Keratinocyte (primary cell): ENCODE data around the gene TMEM150B. TPM values are rescaled to one million over a fixed set of nuclear protein-coding genes. Genes with fewer than 3 reads are reported as not detected.

ENCODE experiments used
- DNase-seq: peaks from one replicate; pipeline ENCODE4 v3.0.0-alpha.2; 2011; ENCODE audit warnings: low read depth, missing footprints, low spot score
- FAIRE-seq: peaks from 2 replicates; lab custom pipeline; 2011; peaks lifted over from hg19 to GRCh38; lab: Jason Lieb, UNC
- H2AFZ ChIP-seq: 2 replicates; pipeline ENCODE4 v1.6.0; 2012; ENCODE audit warnings: low read length, control low read depth, inconsistent platforms; ENCODE audit not compliant: control insufficient read depth
- H3K27ac ChIP-seq: 2 replicates; pipeline ENCODE4 v1.5.1; 2011; ENCODE audit warnings: low read length; ENCODE audit not compliant: control insufficient read depth, insufficient read depth
- H3K27me3 ChIP-seq: 3 replicates; pipeline ENCODE4 v1.6.0; 2011; ENCODE audit warnings: low read length; ENCODE audit not compliant: control insufficient read depth, insufficient read depth; ENCODE audit errors: extremely low read depth
- H3K36me3 ChIP-seq, 2 experiments: 2 replicates in 1 of 2; 3 replicates in 1 of 2; pipeline ENCODE4 v1.5.1; 2011; ENCODE audit warnings: low read length in 2 of 2, mild to moderate bottlenecking in 1 of 2; ENCODE audit not compliant: control insufficient read depth in 2 of 2, insufficient read depth in 2 of 2; ENCODE audit errors: extremely low read depth in 1 of 2
- H3K4me1 ChIP-seq: 3 replicates; pipeline ENCODE4 v1.5.1; 2011; ENCODE audit warnings: low read length; ENCODE audit not compliant: control insufficient read depth, insufficient read depth; ENCODE audit errors: extremely low read depth
- H3K4me2 ChIP-seq: 3 replicates; pipeline ENCODE4 v1.6.0; 2011; ENCODE audit warnings: low read depth, low read length; ENCODE audit not compliant: control insufficient read depth, insufficient read depth; ENCODE audit errors: extremely low read depth
- H3K4me3 ChIP-seq, 3 experiments: fragments of 200-600 bp in 1 of 3; sonication (generic) in 1 of 3; 2 replicates in 2 of 3; 3 replicates in 1 of 3; pipeline ENCODE4 v1.5.1; 2011 to 2016; ENCODE audit warnings: low read length in 3 of 3, mild to moderate bottlenecking in 3 of 3, control low read depth in 2 of 3, inconsistent platforms in 1 of 3, low read depth in 1 of 3, mixed read lengths in 1 of 3, mixed run types in 1 of 3, moderate library complexity in 1 of 3; ENCODE audit not compliant: control insufficient read depth in 2 of 3, insufficient read depth in 2 of 3; ENCODE audit errors: extremely low read depth in 1 of 3
- H3K79me2 ChIP-seq: 2 replicates; pipeline ENCODE4 v1.6.0; 2012; ENCODE audit warnings: low read length; ENCODE audit not compliant: control insufficient read depth, insufficient read depth
- H3K9ac ChIP-seq: 3 replicates; pipeline ENCODE4 v1.6.0; 2011; ENCODE audit warnings: low read length; ENCODE audit not compliant: control insufficient read depth, insufficient read depth; ENCODE audit errors: extremely low read depth
- H3K9me1 ChIP-seq: 3 replicates; pipeline ENCODE4 v1.6.0; 2011; ENCODE audit warnings: low read length; ENCODE audit not compliant: control insufficient read depth, insufficient read depth; ENCODE audit errors: extremely low read depth
- H3K9me3 ChIP-seq: 2 replicates; pipeline ENCODE4 v1.5.1; 2012; ENCODE audit warnings: low read depth, low read length; ENCODE audit not compliant: control insufficient read depth
- H4K20me1 ChIP-seq: 3 replicates; pipeline ENCODE4 v1.6.0; 2011; ENCODE audit warnings: low read length; ENCODE audit not compliant: control insufficient read depth, insufficient read depth; ENCODE audit errors: extremely low read depth
- EZH2 ChIP-seq: IDR thresholded peaks from one replicate; pipeline ENCODE4 v1.6.1; 2012; ENCODE audit warnings: inconsistent platforms, mild to moderate bottlenecking, low read length, moderate library complexity
- dilution Hi-C: fragments of 300-500 bp; cut with MboI; formaldehyde crosslinking; loops from one replicate; pipeline ENCODE4 v1.7.0; 2020; ENCODE audit warnings: low sequenced_read_pairs; ENCODE audit not compliant: extremely low pct_ligation_motif_present
- polyA plus RNA-seq, 5 experiments: library from polyadenylated mRNA; depleted of rRNA in 3 of 5; stranded (reverse) in 3 of 5; stranded (forward) in 1 of 5; unstranded in 1 of 5; fragments of >200 nt; gene quantifications; 1 replicate in 1 of 5; 2 replicates in 3 of 5; 3 replicates in 1 of 5; pipeline versions ENCODE4 v1.2.1 to v1.2.3, GENCODE V29; 2011 to 2012; ENCODE audit warnings: missing spikeins in 2 of 5, low read depth in 1 of 5, low replicate concordance in 1 of 5
- TF ChIP-seq, protein P1 (sequence below), 3 experiments: IDR thresholded peaks in 1 of 3; conservative IDR thresholded peaks in 1 of 3; optimal IDR thresholded peaks in 1 of 3; 2 replicates in 2 of 3; 3 replicates in 1 of 3; pipeline versions ENCODE3 to v1.5.1; 2011; ENCODE audit warnings: low read length in 3 of 3, mild to moderate bottlenecking in 3 of 3, moderate library complexity in 2 of 3, control low read depth in 1 of 3, inconsistent platforms in 1 of 3; ENCODE audit not compliant: insufficient read depth in 2 of 3; ENCODE audit errors: extremely low read depth in 1 of 3

Gene TMEM150B
- polyA plus RNA-seq, 1 donor (not counting 4 experiments of a cell fraction or from before 2014, with no cell fraction given): not detected

DNA sequence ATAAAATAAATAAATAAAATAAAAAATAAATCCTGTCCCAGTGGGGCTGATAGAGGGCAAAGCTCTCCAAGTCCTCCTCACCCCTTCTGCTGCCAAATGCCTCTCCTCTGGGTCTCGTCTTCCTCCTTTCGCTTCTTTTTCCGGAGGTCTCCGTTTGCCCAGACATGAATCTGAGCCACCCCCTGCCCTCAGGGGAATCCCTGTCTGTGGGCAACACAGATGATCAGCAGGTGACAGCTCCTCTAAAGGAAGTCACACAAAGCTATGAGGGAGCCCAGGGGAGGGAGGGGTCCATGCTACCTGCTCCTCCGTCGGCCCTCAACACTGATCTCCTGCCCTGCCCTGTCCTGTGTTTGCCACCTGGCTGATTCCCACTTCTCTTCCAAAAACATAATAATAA, 479 bp downstream of the TMEM150B start:
- no peak overlapping the region for H3K9ac ChIP-seq
- no peak overlapping the region for H3K4me3 ChIP-seq
- H3K36me3 ChIP-seq: no peaks in the 10 kb centered on the region
- H2AFZ ChIP-seq: no peak overlapping the region
- no peaks in the 10 kb centered on the region for H3K79me2 ChIP-seq
- H4K20me1 ChIP-seq: no peaks in the 10 kb centered on the region
- peaks cover 17% of the 10 kb centered on the region for H3K27me3 ChIP-seq
- no peaks in the 10 kb centered on the region for H3K4me1 ChIP-seq
- TF ChIP-seq EZH2: no peak
- TF ChIP-seq, protein P1, sequence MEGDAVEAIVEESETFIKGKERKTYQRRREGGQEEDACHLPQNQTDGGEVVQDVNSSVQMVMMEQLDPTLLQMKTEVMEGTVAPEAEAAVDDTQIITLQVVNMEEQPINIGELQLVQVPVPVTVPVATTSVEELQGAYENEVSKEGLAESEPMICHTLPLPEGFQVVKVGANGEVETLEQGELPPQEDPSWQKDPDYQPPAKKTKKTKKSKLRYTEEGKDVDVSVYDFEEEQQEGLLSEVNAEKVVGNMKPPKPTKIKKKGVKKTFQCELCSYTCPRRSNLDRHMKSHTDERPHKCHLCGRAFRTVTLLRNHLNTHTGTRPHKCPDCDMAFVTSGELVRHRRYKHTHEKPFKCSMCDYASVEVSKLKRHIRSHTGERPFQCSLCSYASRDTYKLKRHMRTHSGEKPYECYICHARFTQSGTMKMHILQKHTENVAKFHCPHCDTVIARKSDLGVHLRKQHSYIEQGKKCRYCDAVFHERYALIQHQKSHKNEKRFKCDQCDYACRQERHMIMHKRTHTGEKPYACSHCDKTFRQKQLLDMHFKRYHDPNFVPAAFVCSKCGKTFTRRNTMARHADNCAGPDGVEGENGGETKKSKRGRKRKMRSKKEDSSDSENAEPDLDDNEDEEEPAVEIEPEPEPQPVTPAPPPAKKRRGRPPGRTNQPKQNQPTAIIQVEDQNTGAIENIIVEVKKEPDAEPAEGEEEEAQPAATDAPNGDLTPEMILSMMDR (optimal IDR thresholded peaks at IDR 0.05 in 1 of 3, IDR thresholded peaks at IDR 0.05 in 1 of 3, conservative IDR thresholded peaks at IDR 0.05 in 1 of 3; ENCODE audit: extremely low read depth in 1 of 3, insufficient read depth in 2 of 3, low read length in 3 of 3): no peak
- H3K9me1 ChIP-seq: no peaks in the 10 kb centered on the region
- no peak for FAIRE-seq
- dilution Hi-C loops: no loop called here
- no peak overlapping the region for H3K27ac ChIP-seq
- DNase-seq: no peak
- no peaks in the 10 kb centered on the region for H3K9me3 ChIP-seq
- no peak overlapping the region for H3K4me2 ChIP-seq

DNA sequence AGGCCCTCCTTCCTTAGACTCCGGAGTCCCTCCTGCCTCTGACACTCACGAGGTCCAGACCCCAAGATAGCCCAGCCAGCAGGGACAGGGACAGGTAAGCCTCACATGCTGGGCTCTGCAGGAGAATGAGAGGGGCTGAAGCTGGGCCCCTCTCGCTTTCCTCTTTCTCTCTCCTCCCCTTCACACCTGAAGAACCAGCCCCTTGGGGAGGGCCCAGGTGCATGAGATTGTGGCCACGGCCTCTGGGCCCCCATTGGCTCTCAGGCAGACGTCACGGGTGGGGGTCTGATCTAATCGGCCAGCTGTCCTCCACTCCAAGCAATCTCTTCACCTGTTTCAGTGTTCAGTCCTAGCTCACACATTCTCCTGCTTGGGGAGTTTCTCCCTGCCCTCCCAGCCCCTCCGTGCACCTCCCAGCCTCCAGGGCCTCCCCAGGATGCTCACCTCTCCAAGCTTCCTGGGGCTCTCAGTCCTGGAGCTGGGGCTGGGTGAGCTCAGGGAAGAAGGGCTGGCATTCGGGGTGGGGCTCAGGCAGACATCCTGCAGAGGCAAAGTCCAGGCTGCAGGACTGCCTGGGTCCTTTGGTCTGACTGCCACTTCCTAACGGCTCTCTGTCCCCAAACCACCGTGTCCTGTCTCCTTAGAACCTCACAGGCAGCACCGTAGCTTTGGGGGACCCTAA, 2.8 kb downstream of the TMEM150B start:
- Histone ChIP-seq H3K79me2 (no peaks in the 10 kb centered on the region), H2AFZ (no peak overlapping the region), H3K4me1 (no peaks in the 10 kb centered on the region), H3K36me3 (no peaks in the 10 kb centered on the region), H3K9me1 (no peaks in the 10 kb centered on the region), H3K9ac (no peak overlapping the region), H3K4me2 (no peak overlapping the region), H3K27ac (no peak overlapping the region), H3K9me3 (no peaks in the 10 kb centered on the region), H3K4me3 (no peak overlapping the region), H3K27me3 (peaks cover 19% of the 10 kb centered on the region), H4K20me1 (no peaks in the 10 kb centered on the region)
- DNase-seq: no peak
- no peak for FAIRE-seq
- TF ChIP-seq, protein P1 (optimal IDR thresholded peaks at IDR 0.05 in 1 of 3, IDR thresholded peaks at IDR 0.05 in 1 of 3, conservative IDR thresholded peaks at IDR 0.05 in 1 of 3; ENCODE audit: extremely low read depth in 1 of 3, insufficient read depth in 2 of 3, low read length in 3 of 3): no peak
- no peak for TF ChIP-seq EZH2
- dilution Hi-C loops: no loop called here
